Stimulated activated CD4-positive, alpha-beta T cell treated with anti-CD3 and anti-CD28 coated beads, Interleukin-2, amount 100 ng/mL, for 48 hours (primary cell): ENCODE results near the gene BCAS1.

Source experiments
- DNase-seq, 2 donors: peaks; one replicate each; pipeline ENCODE4 v3.0.0-alpha.2; 2020

Gene BCAS1

GRCh38 chr20:54047048-54047447, 23.3 kb downstream of the BCAS1 start:
- DNase-seq = no peak

GRCh38 chr20:54044156-54044555, 26.2 kb downstream of the BCAS1 start:
- no peak for DNase-seq

GRCh38 chr20:54043076-54043967, 27.1 kb downstream of the BCAS1 start:
- DNase-seq = no peak

GRCh38 chr20:54042021-54042420, 28.4 kb downstream of the BCAS1 start:
- no peak for DNase-seq

- no peak for DNase-seq
Observed at GRCh38 chr20:54041336-54041735, 29.1 kb downstream of the BCAS1 start.

- no peak for DNase-seq
Observed at GRCh38 chr20:54040531-54040930, 29.9 kb downstream of the BCAS1 start.

- no peak for DNase-seq
Observed at GRCh38 chr20:54038961-54039360, 31.4 kb downstream of the BCAS1 start.

- no peak for DNase-seq
Observed at GRCh38 chr20:54037525-54037924, 32.9 kb downstream of the BCAS1 start.

GRCh38 chr20:54029643-54030042, 40.8 kb downstream of the BCAS1 start:
- no peak for DNase-seq

- DNase-seq = no peak
Observed at GRCh38 chr20:54029176-54029575, 41.2 kb downstream of the BCAS1 start.

GRCh38 chr20:54028276-54029011, 42.0 kb downstream of the BCAS1 start:
- DNase-seq = no peak

GRCh38 chr20:54027704-54028103, 42.7 kb downstream of the BCAS1 start:
- no peak for DNase-seq

- no peak for DNase-seq
Observed at GRCh38 chr20:54026295-54027064, 43.9 kb downstream of the BCAS1 start.

- DNase-seq = no peak
Observed at GRCh38 chr20:54025251-54025771, 45.1 kb downstream of the BCAS1 start.

- no peak for DNase-seq
Observed at GRCh38 chr20:54023406-54023805, 47.0 kb downstream of the BCAS1 start.

- DNase-seq = no peak
Observed at GRCh38 chr20:54021446-54022235, 48.8 kb downstream of the BCAS1 start.

GRCh38 chr20:54020868-54021267, 49.5 kb downstream of the BCAS1 start:
- DNase-seq = no peak

- DNase-seq = no peak
Observed at GRCh38 chr20:54020348-54020747, 50.0 kb downstream of the BCAS1 start.

GRCh38 chr20:54019585-54019984, 50.8 kb downstream of the BCAS1 start:
- no peak for DNase-seq

- DNase-seq = no peak
Observed at GRCh38 chr20:54019127-54019526, 51.3 kb downstream of the BCAS1 start.

- DNase-seq = no peak
Observed at GRCh38 chr20:54017846-54018245, 52.5 kb downstream of the BCAS1 start.

GRCh38 chr20:54015496-54015895, 54.9 kb downstream of the BCAS1 start:
- DNase-seq = no peak
